K562 (cell line): ENCODE results near the gene FLG. TPM values are rescaled to one million over a fixed set of nuclear protein-coding genes. Genes with fewer than 3 reads are reported as not detected.

Experiments
- ATAC-seq: fragments of 200-7000 bp; cut with Tn5 transposase; 3 replicates; pipeline ENCODE4 v1.9.1; 2020; ENCODE audit warnings: moderate library complexity
- BruUV-seq: library from RNA; stranded (reverse); fragments of 400-500 nt; replicated peaks from 2 replicates; lab custom pipeline; 2021; lab: Mats Ljungman, UMichigan
- CTCF ChIA-PET: fragments of 300-600 bp; formaldehyde crosslinking; extraction: SDS; loops from one replicate; lab custom pipeline; 2021; ENCODE audit warnings: low intra/inter-chr PET ratio; lab: Yijun Ruan, JAX
- POLR2A ChIA-PET: fragments of 300-600, 350-650 bp; sonication (Branson Sonifier 250); formaldehyde crosslinking; extraction: SDS; loops from one replicate; lab custom pipeline; 2021; ENCODE audit warnings: antibody characterized with exemption, inconsistent platforms; lab: Yijun Ruan, JAX
- DNase-seq, 4 experiments: peaks; one replicate each; pipeline versions ENCODE4 v3.0.0 to v3.0.0-alpha.2; 2011 to 2018; ENCODE audit warnings: low spot score in 3 of 4, mixed read lengths in 3 of 4; ENCODE audit errors: extremely low read depth in 1 of 4
- FAIRE-seq: peaks from 2 replicates; lab custom pipeline; 2011; peaks lifted over from hg19 to GRCh38; lab: Jason Lieb, UNC
- H2AFZ ChIP-seq: 2 replicates; pipeline ENCODE4 v1.6.0; 2011; ENCODE audit warnings: low read depth, low read length, control low read depth, inconsistent platforms
- H3K27ac ChIP-seq: fragments of 200-600 bp; 3 replicates; pipeline ENCODE4 v1.8.0; 2011; ENCODE audit warnings: low read depth, mild to moderate bottlenecking, control low read depth, inconsistent platforms, low read length, moderate library complexity, mixed read lengths; ENCODE audit errors: extremely low read depth
- H3K27me3 ChIP-seq, 2 experiments: fragments of 300-600 bp in 1 of 2; 2 replicates in 1 of 2; 3 replicates in 1 of 2; pipeline versions ENCODE4 v1.6.0 to v1.8.0; 2011; ENCODE audit warnings: inconsistent platforms in 2 of 2, low read length in 2 of 2, mild to moderate bottlenecking in 1 of 2, mixed read lengths in 1 of 2, moderate library complexity in 1 of 2; ENCODE audit not compliant: control insufficient read depth in 2 of 2, insufficient read depth in 2 of 2
- H3K36me3 ChIP-seq: fragments of 300-600 bp; 3 replicates; pipeline ENCODE4 v1.8.0; 2011; ENCODE audit warnings: mild to moderate bottlenecking, low read length, inconsistent platforms; ENCODE audit not compliant: control insufficient read depth, insufficient read depth
- H3K4me1 ChIP-seq, 2 experiments: fragments of 200-600 bp in 1 of 2; replicated peaks in 1 of 2; 2 replicates in 1 of 2; 3 replicates in 1 of 2; pipeline versions ENCODE4 v1.5.1 to v1.8.0; 2011; ENCODE audit warnings: inconsistent platforms in 2 of 2, low read length in 2 of 2, mild to moderate bottlenecking in 1 of 2, mixed read lengths in 1 of 2, moderate library complexity in 1 of 2; ENCODE audit not compliant: control insufficient read depth in 2 of 2, insufficient read depth in 2 of 2
- H3K4me2 ChIP-seq: 2 replicates; pipeline ENCODE4 v1.6.1; 2011; ENCODE audit warnings: low read length, control low read depth, inconsistent platforms, mixed read lengths; ENCODE audit not compliant: insufficient read depth
- H3K4me3 ChIP-seq: fragments of 200-600 bp; sonication (generic), shearing (Covaris generic); 2 replicates; pipeline ENCODE4 v1.5.1; 2016; ENCODE audit warnings: control low read depth, inconsistent platforms
- H3K79me2 ChIP-seq: fragments of 200-600 bp; 3 replicates; pipeline ENCODE4 v1.8.0; 2011; ENCODE audit warnings: low read length, inconsistent platforms; ENCODE audit not compliant: control insufficient read depth, insufficient read depth
- H3K9ac ChIP-seq, 2 experiments: 2 replicates each; pipeline versions ENCODE4 v1.6.0 to v1.6.1; 2011; ENCODE audit warnings: low read depth in 2 of 2, low read length in 2 of 2, control low read depth in 1 of 2, inconsistent platforms in 1 of 2, mild to moderate bottlenecking in 1 of 2, mixed read lengths in 1 of 2; ENCODE audit not compliant: insufficient read depth in 1 of 2
- H3K9me1 ChIP-seq: one replicate; pipeline ENCODE4 v1.6.0; 2011; ENCODE audit warnings: inconsistent platforms, mild to moderate bottlenecking, low read length, moderate library complexity; ENCODE audit not compliant: control insufficient read depth, insufficient read depth
- H3K9me3 ChIP-seq: replicated peaks from 2 replicates; pipeline ENCODE4 v1.5.1; 2011; ENCODE audit warnings: low read depth, low read length, inconsistent platforms; ENCODE audit not compliant: control insufficient read depth, insufficient read depth
- H4K20me1 ChIP-seq: replicated peaks from 2 replicates; pipeline ENCODE4 v1.6.1; 2011; ENCODE audit warnings: low read length, inconsistent platforms, mixed read lengths; ENCODE audit not compliant: control insufficient read depth, insufficient read depth
- CHD2 ChIP-seq: IDR thresholded peaks from 2 replicates; pipeline ENCODE4 v1.6.1; 2011; ENCODE audit warnings: low read depth, low read length
- COPS2 ChIP-seq: fragments of 450-650 bp; conservative IDR thresholded peaks from 2 replicates; pipeline ENCODE4 v1.6.1; 2016; ENCODE audit warnings: mild to moderate bottlenecking, moderate library complexity
- CXXC5 ChIP-seq: fragments of 250-450 bp; sonication (Bioruptor Pico); IDR thresholded peaks from 2 replicates; pipeline ENCODE4 v1.8.0; 2022; ENCODE audit warnings: inconsistent platforms, mild to moderate bottlenecking, moderate library complexity
- FOXP4 ChIP-seq: sonication (generic); formaldehyde crosslinking; IDR thresholded peaks from 2 replicates; pipeline ENCODE4 v1.8.0; 2022; ENCODE audit warnings: mild to moderate bottlenecking, missing genetic modification reagents, borderline replicate concordance
- IRF1 ChIP-seq: sonication (generic); formaldehyde crosslinking; IDR thresholded peaks from 2 replicates; pipeline ENCODE4 v1.8.0; 2022; ENCODE audit warnings: missing genetic modification reagents, mild to moderate bottlenecking, borderline replicate concordance
- NRF1 ChIP-seq, 2 experiments: fragments of 450-650 bp; IDR thresholded peaks in 1 of 2; conservative IDR thresholded peaks in 1 of 2; 2 replicates each; pipeline ENCODE4 v1.6.1; 2014; ENCODE audit warnings: mild to moderate bottlenecking in 2 of 2
- NUFIP1 ChIP-seq: fragments of 450-650 bp; IDR thresholded peaks from 2 replicates; pipeline ENCODE4 v1.6.1; 2018; ENCODE audit not compliant: partially characterized antibody
- PBX2 ChIP-seq, 2 experiments: IDR thresholded peaks in 1 of 2; conservative IDR thresholded peaks in 1 of 2; 2 replicates each; pipeline ENCODE4 v1.6.1; 2016; ENCODE audit warnings: low read depth in 2 of 2, mild to moderate bottlenecking in 1 of 2, missing compliant biosample characterization in 1 of 2, missing genetic modification characterization in 1 of 2, moderate library complexity in 1 of 2
- PHF8 ChIP-seq: fragments of 200-600 bp; sonication (generic); IDR thresholded peaks from 2 replicates; pipeline ENCODE4 v1.6.1; 2012; ENCODE audit warnings: mixed run types, mild to moderate bottlenecking, inconsistent platforms, low read length, moderate library complexity, borderline replicate concordance
- RBM14 ChIP-seq: fragments of 200-400 bp; formaldehyde crosslinking; IDR thresholded peaks from 2 replicates; pipeline ENCODE4 v1.6.1; 2018; ENCODE audit warnings: low read depth, mild to moderate bottlenecking, low read length, moderate library complexity, borderline replicate concordance; ENCODE audit not compliant: insufficient read depth
- ZNF280B ChIP-seq: fragments of 250-450 bp; sonication (Bioruptor Pico); IDR thresholded peaks from 2 replicates; pipeline ENCODE4 v1.5.1; 2021; ENCODE audit warnings: mild to moderate bottlenecking
- ZNF561 ChIP-seq: fragments of 450-650 bp; formaldehyde crosslinking; conservative IDR thresholded peaks from 2 replicates; pipeline ENCODE4 v1.4.0; 2020; ENCODE audit warnings: mild to moderate bottlenecking, moderate library complexity
- ZNF57 ChIP-seq: fragments of 450-650 bp; formaldehyde crosslinking; IDR thresholded peaks from 2 replicates; pipeline ENCODE4 v1.4.0; 2020; ENCODE audit warnings: mild to moderate bottlenecking, moderate library complexity
- ZNF717 ChIP-seq: fragments of 250-450 bp; sonication (Bioruptor Pico); IDR thresholded peaks from 2 replicates; pipeline ENCODE4 v1.5.0; 2021
- ZNF76 ChIP-seq: fragments of 250-450 bp; sonication (Bioruptor Pico); IDR thresholded peaks from 2 replicates; pipeline ENCODE4 v1.4.0; 2020; ENCODE audit warnings: mild to moderate bottlenecking, moderate library complexity, borderline replicate concordance
- WGBS: fragments of 100-300 bp; shearing (Covaris generic); methylation state at CpG from one replicate; pipeline ENCODE4 v1.1.6; 2016; ENCODE audit warnings: low coverage, mixed read lengths; ENCODE audit not compliant: insufficient coverage; ENCODE audit errors: missing lambda C conversion rate; 5-methylcytosine and 5-hydroxymethylcytosine counted together
- in situ Hi-C: fragments of 300-500 bp; cut with MboI; formaldehyde crosslinking; loops from 4 replicates; pipeline ENCODE4 v1.15.0; 2018; ENCODE audit warnings: inconsistent platforms, mixed read lengths
- intact Hi-C: fragments of 100-400 bp; cut with micrococcal nuclease; formaldehyde crosslinking; loops from 2 replicates; pipeline ENCODE4 v1.14.2; 2022
- polyA plus RNA-seq, 8 experiments: library from polyadenylated mRNA; depleted of rRNA in 4 of 8; stranded (reverse) in 5 of 8; unstranded in 3 of 8; fragments of >200 nt; fragmentation: Nextera tagmentation in 2 of 8; fragmentation: Illumina TruSeq in 1 of 8; extraction: Ambion mirVana in 2 of 8; extraction: Trizol in 1 of 8; gene quantifications; 2 replicates each; pipeline versions ENCODE4 v1.2.1 to v1.2.3, GENCODE V29; 2011 to 2014; ENCODE audit warnings: inconsistent platforms in 1 of 8, missing spikeins in 1 of 8
- total RNA-seq, 7 experiments: library from RNA; depleted of rRNA in 6 of 7; stranded (reverse); fragments of >200 nt in 6 of 7; fragmentation: Illumina TruSeq in 2 of 7; extraction: Trizol in 2 of 7; gene quantifications; 2 replicates each; pipeline versions ENCODE4 v1.2.1 to v1.2.3, GENCODE V29; 2011 to 2021; ENCODE audit warnings: low replicate concordance in 1 of 7

The FLG gene
- total and polyA plus RNA-seq, 9 of the 15 experiments (the other 6 are each of a cell fraction or from before 2014, with no cell fraction given) = not detected

- no peak for TF ChIP-seq PBX2 (CRISPR knock-in tag; IDR thresholded peaks at IDR 0.05; ENCODE audit: low read depth)
- TF ChIP-seq PBX2 (tag; conservative IDR thresholded peaks at IDR 0.05; ENCODE audit: low read depth) = no peak
- no peak for TF ChIP-seq COPS2
- no peak for TF ChIP-seq NUFIP1
- no peak for TF ChIP-seq ZNF717 (CRISPR knock-in tag)
- TF ChIP-seq ZNF76 = no peak
- no peak for TF ChIP-seq PHF8
- TF ChIP-seq ZNF280B = no peak
- TF ChIP-seq ZNF561 (CRISPR knock-in tag) = no peak
- TF ChIP-seq CHD2 = no peak
- TF ChIP-seq RBM14 = no peak
- no peak for TF ChIP-seq NRF1 (conservative IDR thresholded peaks at IDR 0.05 in 1 of 2, IDR thresholded peaks at IDR 0.05 in 1 of 2)
- TF ChIP-seq ZNF57 (CRISPR knock-in tag) = no peak
- TF ChIP-seq IRF1 (CRISPR knock-in tag) = no peak
- no peak for TF ChIP-seq CXXC5 (CRISPR knock-in tag)
- TF ChIP-seq FOXP4 = no peak
- intact Hi-C loops = no loop called here
- no peak for DNase-seq
- POLR2A ChIA-PET = no interaction called here
- H3K9me3 ChIP-seq = no peaks in the 10 kb centered on the region
- BruUV-seq = no TSS peak
- in situ Hi-C loops = no loop called here
- H3K4me2 ChIP-seq = no peak overlapping the region
- H3K79me2 ChIP-seq = no peaks in the 10 kb centered on the region
- H3K27ac ChIP-seq = no peak overlapping the region
- WGBS = 1% methylated on average over 17 of the region's 21 CpGs
- CTCF ChIA-PET = no interaction called here
- peaks cover 0 to 38% of the 10 kb centered on the region in 2 experiments; a peak in 2 of 5 replicates for H3K27me3 ChIP-seq
- H3K4me3 ChIP-seq = no peak overlapping the region
- H3K4me1 ChIP-seq = no peaks in the 10 kb centered on the region
- no peak for FAIRE-seq
- no peaks in the 10 kb centered on the region for H3K36me3 ChIP-seq
- H3K9ac ChIP-seq = no peak overlapping the region
- no peaks in the 10 kb centered on the region for H4K20me1 ChIP-seq
- ATAC-seq = no peak
- no peaks in the 10 kb centered on the region for H3K9me1 ChIP-seq
- no peak overlapping the region for H2AFZ ChIP-seq
Measured at GRCh38 chr1:152313319-152313801, 11.7 kb downstream of the FLG start.
